H9 (cell line): ENCODE results near the gene APOBEC2. TPM values are rescaled to one million over a fixed set of nuclear protein-coding genes. Genes with fewer than 3 reads are reported as not detected.

Experiments
- DNase-seq: peaks from one replicate; pipeline ENCODE4 v3.0.0-alpha.2; 2017
- H2AFZ ChIP-seq: one replicate; pipeline ENCODE4 v1.6.1; 2013; ENCODE audit warnings: mild to moderate bottlenecking, low read length, control low read depth, moderate library complexity
- H2AK5ac ChIP-seq: 2 replicates; pipeline ENCODE4 v1.6.1; 2013; ENCODE audit warnings: low read length, control low read depth, mixed read lengths; ENCODE audit not compliant: insufficient read length
- H2BK120ac ChIP-seq: one replicate; pipeline ENCODE4 v1.6.1; 2013; ENCODE audit warnings: low read depth, mild to moderate bottlenecking, low read length, control low read depth, inconsistent platforms; ENCODE audit not compliant: poor library complexity, severe bottlenecking
- H2BK12ac ChIP-seq: 2 replicates; pipeline ENCODE4 v1.6.1; 2013; ENCODE audit warnings: low read length, control low read depth, mixed read lengths, low read depth; ENCODE audit not compliant: insufficient read length
- H2BK15ac ChIP-seq: 2 replicates; pipeline ENCODE4 v1.6.1; 2013; ENCODE audit warnings: low read depth, low read length, control low read depth
- H2BK20ac ChIP-seq: one replicate; pipeline ENCODE4 v1.6.1; 2013; ENCODE audit warnings: low read depth, mild to moderate bottlenecking, low read length, control low read depth, inconsistent platforms; ENCODE audit not compliant: poor library complexity, severe bottlenecking
- H2BK5ac ChIP-seq: 2 replicates; pipeline ENCODE4 v1.6.1; 2013; ENCODE audit warnings: low read length, control low read depth, mixed read lengths; ENCODE audit not compliant: insufficient read length
- H3K14ac ChIP-seq: 2 replicates; pipeline ENCODE4 v1.6.1; 2013; ENCODE audit warnings: low read length, control low read depth; ENCODE audit not compliant: insufficient read depth
- H3K18ac ChIP-seq: 2 replicates; pipeline ENCODE4 v1.6.1; 2013; ENCODE audit warnings: low read depth, mild to moderate bottlenecking, mixed read lengths, low read length, control low read depth; ENCODE audit not compliant: insufficient read length
- H3K23ac ChIP-seq: 2 replicates; pipeline ENCODE4 v1.6.1; 2013; ENCODE audit warnings: low read length, control low read depth, mixed read lengths, low read depth; ENCODE audit not compliant: insufficient read length
- H3K23me2 ChIP-seq: 2 replicates; pipeline ENCODE4 v1.6.1; 2013; ENCODE audit warnings: low read depth, mild to moderate bottlenecking, mixed read lengths, low read length, control low read depth; ENCODE audit not compliant: insufficient read length, poor library complexity, severe bottlenecking
- H3K27ac ChIP-seq: 2 replicates; pipeline ENCODE4 v1.5.1; 2013; ENCODE audit warnings: low read length, control low read depth, mixed read lengths, low read depth; ENCODE audit not compliant: insufficient read length
- H3K27me3 ChIP-seq: 2 replicates; pipeline ENCODE4 v1.6.1; 2013; ENCODE audit warnings: low read length, control low read depth, inconsistent platforms; ENCODE audit not compliant: insufficient read depth
- H3K4ac ChIP-seq: 2 replicates; pipeline ENCODE4 v1.6.1; 2013; ENCODE audit warnings: low read depth, mild to moderate bottlenecking, control low read depth, inconsistent platforms, low read length, moderate library complexity
- H3K4me1 ChIP-seq: 2 replicates; pipeline ENCODE4 v1.6.1; 2013; ENCODE audit warnings: low read length, control low read depth, inconsistent platforms; ENCODE audit not compliant: insufficient read depth
- H3K4me2 ChIP-seq: 2 replicates; pipeline ENCODE4 v1.6.1; 2013; ENCODE audit warnings: low read length, control low read depth, mixed read lengths; ENCODE audit not compliant: insufficient read length, insufficient read depth
- H3K56ac ChIP-seq: 2 replicates; pipeline ENCODE4 v1.6.1; 2013; ENCODE audit warnings: low read depth, mild to moderate bottlenecking, mixed read lengths, low read length, control low read depth; ENCODE audit not compliant: insufficient read length
- H3K79me1 ChIP-seq: 2 replicates; pipeline ENCODE4 v1.6.1; 2013; ENCODE audit warnings: low read depth, mild to moderate bottlenecking, moderate library complexity, low read length, control low read depth, inconsistent platforms; ENCODE audit not compliant: insufficient read depth, poor library complexity, severe bottlenecking
- H3K79me2 ChIP-seq: 2 replicates; pipeline ENCODE4 v1.6.1; 2013; ENCODE audit warnings: low read length, control low read depth, inconsistent platforms; ENCODE audit not compliant: insufficient read depth
- H3K9ac ChIP-seq: 2 replicates; pipeline ENCODE4 v1.6.1; 2013; ENCODE audit warnings: low read length, control low read depth, mixed read lengths; ENCODE audit not compliant: insufficient read length; ENCODE audit errors: extremely low read depth
- H3K9me3 ChIP-seq: one replicate; pipeline ENCODE4 v1.6.1; 2013; ENCODE audit warnings: low read depth, low read length, inconsistent platforms; ENCODE audit not compliant: control insufficient read depth
- H3T11ph ChIP-seq: one replicate; pipeline ENCODE4 v1.6.1; 2013; ENCODE audit warnings: mild to moderate bottlenecking, low read length, control low read depth, inconsistent platforms
- H4K20me1 ChIP-seq: one replicate; pipeline ENCODE4 v1.6.1; 2013; ENCODE audit not compliant: control insufficient read depth, insufficient read length, insufficient read depth
- H4K5ac ChIP-seq: 2 replicates; pipeline ENCODE4 v1.6.1; 2013; ENCODE audit warnings: low read depth, mild to moderate bottlenecking, mixed read lengths, low read length, control low read depth; ENCODE audit not compliant: insufficient read length
- H4K8ac ChIP-seq: replicated peaks from 2 replicates; pipeline ENCODE4 v1.6.1; 2013; ENCODE audit warnings: low read length, control low read depth, mixed read lengths, low read depth; ENCODE audit not compliant: insufficient read length
- H4K91ac ChIP-seq: 2 replicates; pipeline ENCODE4 v1.6.1; 2013; ENCODE audit warnings: low read depth, mild to moderate bottlenecking, moderate library complexity, mixed read lengths, low read length, control low read depth; ENCODE audit not compliant: insufficient read length
- H3K27ac Mint-ChIP-seq, 3 experiments: 2 replicates in 2 of 3; 3 replicates in 1 of 3; pipeline ENCODE4 v1.8.0; 2020 to 2021; ENCODE audit warnings: mixed read lengths in 3 of 3, mild to moderate bottlenecking in 1 of 3, moderate library complexity in 1 of 3
- H3K27me3 Mint-ChIP-seq: 2 replicates; pipeline ENCODE4 v1.8.0; 2021; ENCODE audit warnings: low read depth, mild to moderate bottlenecking, moderate library complexity, mixed read lengths
- H3K36me3 Mint-ChIP-seq, 3 experiments: 2 replicates in 2 of 3; 3 replicates in 1 of 3; pipeline ENCODE4 v1.8.0; 2020 to 2021; ENCODE audit warnings: low read depth in 3 of 3, mixed read lengths in 3 of 3; ENCODE audit not compliant: insufficient read depth in 1 of 3
- H3K4me1 Mint-ChIP-seq, 2 experiments: 2 replicates each; pipeline ENCODE4 v1.8.0; 2020; ENCODE audit warnings: mixed read lengths in 2 of 2
- H3K4me3 Mint-ChIP-seq, 2 experiments: 2 replicates in 1 of 2; 3 replicates in 1 of 2; pipeline ENCODE4 v1.8.0; 2020 to 2021; ENCODE audit warnings: mild to moderate bottlenecking in 2 of 2, mixed read lengths in 2 of 2, moderate library complexity in 1 of 2
- H3K9me3 Mint-ChIP-seq, 2 experiments: 2 replicates in 1 of 2; 3 replicates in 1 of 2; pipeline ENCODE4 v1.8.0; 2020; ENCODE audit warnings: mild to moderate bottlenecking in 2 of 2, mixed read lengths in 2 of 2, moderate library complexity in 1 of 2
- WGBS: extraction: QIAGEN DNeasy Blood & Tissue Kit; methylation state at CpG from one replicate; pipeline ENCODE4 v1.1.7; 2013; ENCODE audit warnings: missing lambda C conversion rate, low lambda C conversion rate, mixed read lengths; ENCODE audit not compliant: insufficient read length; ENCODE audit errors: extremely low coverage; 5-methylcytosine and 5-hydroxymethylcytosine counted together
- total RNA-seq: library from RNA; stranded (reverse); gene quantifications from 2 replicates; pipeline ENCODE4 v1.2.1, GENCODE V29; 2021
- TF ChIP-seq, protein P1 (sequence below): fragments of 200-600 bp; sonication (generic); conservative IDR thresholded peaks from 3 replicates; pipeline ENCODE4 v1.8.0; 2021; ENCODE audit warnings: antibody characterized with exemption, mild to moderate bottlenecking

Gene APOBEC2
- total RNA-seq, 1 experiment from 2014 or later, result not detected

DNA sequence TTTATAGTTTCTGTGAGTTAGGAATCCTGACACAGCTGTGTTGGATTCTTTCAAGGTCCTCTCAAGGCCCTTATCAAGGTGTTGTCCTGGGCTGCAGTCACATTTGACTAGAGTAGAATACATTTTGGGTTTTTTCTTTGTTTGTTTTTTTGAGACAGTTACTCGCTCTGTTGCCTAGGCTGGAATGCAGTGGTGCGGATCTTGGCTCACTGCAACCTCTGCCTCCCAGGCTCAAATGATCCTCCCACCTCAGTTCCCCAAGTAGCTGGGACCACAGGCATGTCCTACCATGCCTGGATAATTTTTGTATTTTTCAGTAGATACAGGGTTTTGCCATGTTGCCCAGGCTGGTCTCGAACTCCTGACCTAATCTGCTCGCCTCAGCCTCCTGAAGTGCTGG, 35.4 kb downstream of the APOBEC2 start:
- no peak overlapping the region for H3K27ac ChIP-seq

More for the DNA sequence above, 35.4 kb downstream of the APOBEC2 start:
- TF ChIP-seq, protein P1, sequence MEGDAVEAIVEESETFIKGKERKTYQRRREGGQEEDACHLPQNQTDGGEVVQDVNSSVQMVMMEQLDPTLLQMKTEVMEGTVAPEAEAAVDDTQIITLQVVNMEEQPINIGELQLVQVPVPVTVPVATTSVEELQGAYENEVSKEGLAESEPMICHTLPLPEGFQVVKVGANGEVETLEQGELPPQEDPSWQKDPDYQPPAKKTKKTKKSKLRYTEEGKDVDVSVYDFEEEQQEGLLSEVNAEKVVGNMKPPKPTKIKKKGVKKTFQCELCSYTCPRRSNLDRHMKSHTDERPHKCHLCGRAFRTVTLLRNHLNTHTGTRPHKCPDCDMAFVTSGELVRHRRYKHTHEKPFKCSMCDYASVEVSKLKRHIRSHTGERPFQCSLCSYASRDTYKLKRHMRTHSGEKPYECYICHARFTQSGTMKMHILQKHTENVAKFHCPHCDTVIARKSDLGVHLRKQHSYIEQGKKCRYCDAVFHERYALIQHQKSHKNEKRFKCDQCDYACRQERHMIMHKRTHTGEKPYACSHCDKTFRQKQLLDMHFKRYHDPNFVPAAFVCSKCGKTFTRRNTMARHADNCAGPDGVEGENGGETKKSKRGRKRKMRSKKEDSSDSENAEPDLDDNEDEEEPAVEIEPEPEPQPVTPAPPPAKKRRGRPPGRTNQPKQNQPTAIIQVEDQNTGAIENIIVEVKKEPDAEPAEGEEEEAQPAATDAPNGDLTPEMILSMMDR, result no peak
- Histone ChIP-seq H3K27me3 (no peaks in the 10 kb centered on the region), H4K5ac (no peak overlapping the region), H3K9ac (no peak overlapping the region), H4K20me1 (no peaks in the 10 kb centered on the region), H3K9me3 (no peaks in the 10 kb centered on the region), H3K4me2 (no peak overlapping the region), H2BK120ac (no peak overlapping the region), H2BK20ac (no peak overlapping the region), H2BK15ac (no peak overlapping the region), H3K4me1 (no peaks in the 10 kb centered on the region), H3K14ac (no peak overlapping the region), H3K23ac (no peak overlapping the region), H3K18ac (no peak overlapping the region), H3K23me2 (no peaks in the 10 kb centered on the region), H3K79me2 (no peaks in the 10 kb centered on the region), H4K91ac (no peak overlapping the region), H4K8ac (no peak overlapping the region), H2AFZ (no peak overlapping the region), H2BK12ac (no peak overlapping the region), H2BK5ac (no peak overlapping the region), H3K56ac (no peak overlapping the region), H3T11ph (no peak overlapping the region), H2AK5ac (no peak overlapping the region), H3K79me1 (peaks cover 2% of the 10 kb centered on the region), H3K4ac (no peak overlapping the region)
- Mint-ChIP-seq H3K27ac (peak overlapping the region in 2 of 3 experiments; percentile 68 to 70; a peak in 3 of 7 replicates), H3K4me1 (peaks cover 2 to 8% of the 10 kb centered on the region in 2 experiments; a peak in 2 of 4 replicates), H3K27me3 (no peaks in the 10 kb centered on the region), H3K9me3 (no peaks in the 10 kb centered on the region), H3K36me3 (peaks cover 38 to 86% (median 83%) of the 10 kb centered on the region in 3 experiments; a peak in 6 of 7 replicates), H3K4me3 (no peak overlapping the region)
- DNase-seq, result no peak
- WGBS, result no CpG with 5 or more reads among the region's 4 CpGs
